Neuronal stem cell (in vitro differentiated cells): ENCODE results near the gene CKLF. TPM values are rescaled to one million over a fixed set of nuclear protein-coding genes. Genes with fewer than 3 reads are reported as not detected.

ENCODE experiments used
- small RNA-seq: library from polyadenylated mRNA; stranded (forward); fragments of <200 nt; extraction: miRNeasy Mini kit (QIAGEN cat#:217004); gene quantifications from one replicate; pipeline ENCODE3, GENCODE V24; 2013; ENCODE audit not compliant: insufficient read depth

Gene CKLF

Small RNA genes within 50 kb of the gene (small RNA-seq; reads per million reads assigned to genes)
- gene CKLF-CMTM1, result not detected
